Progenitor cell of endocrine pancreas (in vitro differentiated cells): ENCODE results near the gene LPGAT1. TPM values are rescaled to one million over a fixed set of nuclear protein-coding genes. Genes with fewer than 3 reads are reported as not detected.

Experiments
- DNase-seq: peaks from one replicate; pipeline ENCODE4 v3.0.0; 2021; ENCODE audit warnings: low spot score; ENCODE audit not compliant: unreplicated experiment
- H3K27ac Mint-ChIP-seq: 2 replicates; pipeline ENCODE4 v1.8.0; 2021; ENCODE audit warnings: mild to moderate bottlenecking, moderate library complexity, mixed read lengths
- H3K27me3 Mint-ChIP-seq: 2 replicates; pipeline ENCODE4 v1.8.0; 2021; ENCODE audit warnings: mixed read lengths
- H3K36me3 Mint-ChIP-seq: 2 replicates; pipeline ENCODE4 v1.8.0; 2022; ENCODE audit warnings: mixed read lengths; ENCODE audit not compliant: insufficient read depth
- H3K4me1 Mint-ChIP-seq: 2 replicates; pipeline ENCODE4 v1.8.0; 2021; ENCODE audit warnings: low read depth, mixed read lengths
- H3K4me3 Mint-ChIP-seq: 2 replicates; pipeline ENCODE4 v1.8.0; 2021; ENCODE audit warnings: low read depth, mild to moderate bottlenecking, moderate library complexity, mixed read lengths
- H3K9me3 Mint-ChIP-seq: 2 replicates; pipeline ENCODE4 v1.8.0; 2021; ENCODE audit warnings: low read depth, mixed read lengths
- total RNA-seq: library from RNA; stranded (reverse); gene quantifications from 2 replicates; pipeline ENCODE4 v1.2.1, GENCODE V29; 2021
- TF ChIP-seq, protein P1 (sequence below): fragments of 200-600 bp; sonication (generic); IDR thresholded peaks from one replicate; pipeline ENCODE4 v1.5.0; 2021; ENCODE audit warnings: antibody characterized with exemption, mild to moderate bottlenecking; ENCODE audit not compliant: unreplicated experiment

LPGAT1 gene
- total RNA-seq, 1 donor from 2014 or later = 59.5 TPM

- no peak overlapping the region for H3K27ac Mint-ChIP-seq
- H3K27me3 Mint-ChIP-seq = peaks cover 33% of the 10 kb centered on the region
- DNase-seq = no peak
- no peaks in the 10 kb centered on the region for H3K9me3 Mint-ChIP-seq
- peaks cover 13% of the 10 kb centered on the region for H3K4me1 Mint-ChIP-seq
- TF ChIP-seq, protein P1, sequence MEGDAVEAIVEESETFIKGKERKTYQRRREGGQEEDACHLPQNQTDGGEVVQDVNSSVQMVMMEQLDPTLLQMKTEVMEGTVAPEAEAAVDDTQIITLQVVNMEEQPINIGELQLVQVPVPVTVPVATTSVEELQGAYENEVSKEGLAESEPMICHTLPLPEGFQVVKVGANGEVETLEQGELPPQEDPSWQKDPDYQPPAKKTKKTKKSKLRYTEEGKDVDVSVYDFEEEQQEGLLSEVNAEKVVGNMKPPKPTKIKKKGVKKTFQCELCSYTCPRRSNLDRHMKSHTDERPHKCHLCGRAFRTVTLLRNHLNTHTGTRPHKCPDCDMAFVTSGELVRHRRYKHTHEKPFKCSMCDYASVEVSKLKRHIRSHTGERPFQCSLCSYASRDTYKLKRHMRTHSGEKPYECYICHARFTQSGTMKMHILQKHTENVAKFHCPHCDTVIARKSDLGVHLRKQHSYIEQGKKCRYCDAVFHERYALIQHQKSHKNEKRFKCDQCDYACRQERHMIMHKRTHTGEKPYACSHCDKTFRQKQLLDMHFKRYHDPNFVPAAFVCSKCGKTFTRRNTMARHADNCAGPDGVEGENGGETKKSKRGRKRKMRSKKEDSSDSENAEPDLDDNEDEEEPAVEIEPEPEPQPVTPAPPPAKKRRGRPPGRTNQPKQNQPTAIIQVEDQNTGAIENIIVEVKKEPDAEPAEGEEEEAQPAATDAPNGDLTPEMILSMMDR = no peak
- no peak overlapping the region for H3K4me3 Mint-ChIP-seq
- no peaks in the 10 kb centered on the region for H3K36me3 Mint-ChIP-seq
These were observed 98.9 kb downstream of the LPGAT1 start for GRCh38 chr1:211731456-211732292.

DNA sequence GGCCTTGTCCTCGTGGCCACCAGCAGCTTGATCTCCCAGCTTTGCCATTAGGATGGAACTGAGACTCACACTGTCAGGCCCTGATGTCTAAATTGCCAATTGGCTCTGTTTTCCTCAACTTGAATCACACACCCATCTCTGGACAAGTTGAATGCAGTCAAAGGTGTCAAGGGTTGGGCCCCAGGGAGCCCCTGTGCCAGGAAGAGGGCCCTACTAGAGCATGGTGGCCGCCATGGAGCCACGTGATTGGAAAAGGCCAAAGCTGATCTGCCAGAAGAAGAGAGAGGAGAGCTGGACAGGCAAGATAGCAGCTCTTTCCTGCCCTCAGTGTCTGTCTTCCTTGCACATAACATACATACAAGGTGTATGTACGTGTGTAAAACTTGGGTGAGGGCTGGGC is 100.2 kb downstream of the LPGAT1 start:
- no peak for DNase-seq
- H3K4me3 Mint-ChIP-seq = no peak overlapping the region

DNA sequence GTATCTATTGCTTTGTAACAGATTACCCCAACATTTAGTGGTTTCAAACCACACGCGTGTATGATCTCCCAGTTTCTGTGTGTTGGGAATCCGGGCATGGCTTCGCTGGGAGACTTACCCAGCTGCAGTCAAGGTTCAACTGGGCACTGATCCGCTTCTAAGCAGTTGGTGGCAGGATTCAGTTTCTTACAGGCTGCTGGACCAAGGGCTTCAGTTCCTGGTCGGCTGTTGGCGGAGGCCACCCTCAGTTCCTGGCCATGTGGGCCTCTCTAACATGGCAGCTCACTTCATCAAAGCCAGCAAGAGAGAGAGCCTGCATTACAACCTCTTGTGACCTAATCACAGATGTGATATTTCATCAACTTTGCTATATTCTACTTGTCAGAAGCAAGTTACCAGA is 101.3 kb downstream of the LPGAT1 start:
- Mint-ChIP-seq H3K4me3 (no peak overlapping the region), H3K9me3 (no peaks in the 10 kb centered on the region)
- no peak for DNase-seq

More for the DNA sequence above, 100.2 kb downstream of the LPGAT1 start:
- Mint-ChIP-seq H3K4me1 (peaks cover 10% of the 10 kb centered on the region), H3K27me3 (peaks cover 27% of the 10 kb centered on the region), H3K27ac (no peak overlapping the region), H3K9me3 (no peaks in the 10 kb centered on the region), H3K36me3 (no peaks in the 10 kb centered on the region)
- TF ChIP-seq, protein P1 = no peak

DNA sequence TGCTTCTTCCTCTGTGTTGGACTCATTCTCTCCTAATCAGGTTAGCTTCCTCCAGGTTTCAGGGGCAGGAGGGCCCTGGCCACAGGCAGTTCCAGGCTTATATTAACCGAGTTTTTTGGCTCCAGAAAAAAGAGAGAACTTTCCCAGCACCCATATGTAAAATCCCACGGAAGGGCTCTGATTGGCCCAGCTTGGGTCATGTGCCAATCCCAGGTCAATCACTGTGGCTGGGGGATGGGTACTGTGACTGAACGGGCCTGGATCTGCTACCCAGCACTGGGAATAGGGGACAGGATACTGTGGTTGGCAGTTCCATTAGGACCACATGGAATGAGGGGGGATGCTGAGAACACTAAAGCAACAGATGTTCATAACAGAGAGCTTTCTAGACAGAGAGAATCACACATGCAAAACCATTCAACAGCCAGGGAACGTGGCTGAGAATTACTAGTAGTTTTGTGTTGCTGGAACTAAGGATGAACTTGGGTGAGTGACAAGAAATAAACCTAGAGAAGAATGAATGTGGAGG is 104.0 kb downstream of the LPGAT1 start:
- DNase-seq = no peak
- peaks cover 25% of the 10 kb centered on the region for H3K27me3 Mint-ChIP-seq
- no peak overlapping the region for H3K27ac Mint-ChIP-seq
- no peaks in the 10 kb centered on the region for H3K9me3 Mint-ChIP-seq
- peaks cover 22% of the 10 kb centered on the region for H3K4me1 Mint-ChIP-seq
- no peaks in the 10 kb centered on the region for H3K36me3 Mint-ChIP-seq
- TF ChIP-seq, protein P1 = no peak
- H3K4me3 Mint-ChIP-seq = no peak overlapping the region

More for the DNA sequence above, 101.3 kb downstream of the LPGAT1 start:
- Mint-ChIP-seq H3K4me1 (no peaks in the 10 kb centered on the region), H3K27me3 (peaks cover 19% of the 10 kb centered on the region), H3K27ac (no peak overlapping the region), H3K36me3 (no peaks in the 10 kb centered on the region)
- TF ChIP-seq, protein P1 = no peak

DNA sequence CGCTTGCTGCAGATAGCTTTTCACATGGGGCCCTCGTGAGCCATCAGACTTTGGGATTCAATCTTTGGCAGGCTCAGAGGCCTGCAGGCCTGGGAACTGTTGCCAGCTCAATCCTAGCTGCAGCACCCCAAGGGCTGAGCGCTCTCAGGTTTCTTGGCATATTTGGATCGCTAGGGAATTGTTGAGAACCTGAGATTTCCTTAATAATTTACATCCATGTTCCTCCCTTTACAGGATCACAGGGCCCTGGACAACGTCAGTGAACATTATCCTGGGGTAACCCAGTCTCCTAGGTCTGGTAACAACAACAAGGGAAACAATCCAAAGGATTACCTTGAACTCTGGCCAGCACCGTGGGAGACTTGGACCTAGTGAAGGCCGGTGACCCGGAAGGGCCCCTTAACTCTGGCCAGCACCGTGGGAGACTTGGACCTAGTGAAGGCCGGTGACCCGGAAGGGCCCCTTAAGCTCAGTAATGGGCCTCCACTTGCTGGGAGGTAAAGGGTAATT is 105.8 kb downstream of the LPGAT1 start:
- H3K36me3 Mint-ChIP-seq = no peaks in the 10 kb centered on the region

More for the DNA sequence above, 105.8 kb downstream of the LPGAT1 start:
- H3K9me3 Mint-ChIP-seq = no peaks in the 10 kb centered on the region
- peaks cover 22% of the 10 kb centered on the region for H3K4me1 Mint-ChIP-seq
- TF ChIP-seq, protein P1 = no peak
- H3K27ac Mint-ChIP-seq = no peak overlapping the region
- no peak overlapping the region for H3K4me3 Mint-ChIP-seq
- DNase-seq = no peak
- peaks cover 25% of the 10 kb centered on the region for H3K27me3 Mint-ChIP-seq
